Naive thymus-derived CD4-positive, alpha-beta T cell (primary cell): ENCODE results near the gene TMEM203. TPM values are rescaled to one million over a fixed set of nuclear protein-coding genes. Genes with fewer than 3 reads are reported as not detected.
A peak's percentile ranks its signal among the peaks of the same experiment; 100 is the strongest.

Source experiments
- ATAC-seq: fragments of 150-1000 bp; cut with Tn5 transposase; 2 replicates; pipeline ENCODE4 v1.10.0; 2021; ENCODE audit warnings: mild to moderate bottlenecking, moderate library complexity
- CTCF ChIA-PET: fragments of 350-600 bp; sonication (Branson Sonifier 250); formaldehyde crosslinking; loops from one replicate; lab custom pipeline; 2021; ENCODE audit warnings: antibody characterized with exemption; lab: Charles Lee
- POLR2A ChIA-PET: fragments of 350-600 bp; sonication (Branson Sonifier 250); formaldehyde crosslinking; loops from one replicate; lab custom pipeline; 2021; ENCODE audit warnings: antibody characterized with exemption, inconsistent platforms; lab: Charles Lee
- DNase-seq, 9 donors: peaks; one replicate each; pipeline versions ENCODE4 v3.0.0 to v3.0.0-alpha.2; 2020 to 2022; ENCODE audit warnings: mixed read lengths in 1 of 9
- H3K27ac ChIP-seq: one replicate; pipeline ENCODE4 v1.7.0; 2013; ENCODE audit warnings: mild to moderate bottlenecking, low read depth, low read length, moderate library complexity
- H3K27me3 ChIP-seq, 2 donors: one replicate each; pipeline ENCODE4 v1.7.0; 2013; ENCODE audit warnings: low read length in 2 of 2, mild to moderate bottlenecking in 2 of 2, moderate library complexity in 2 of 2; ENCODE audit not compliant: control insufficient read depth in 2 of 2, insufficient read depth in 2 of 2
- H3K36me3 ChIP-seq, 3 experiments: 1 replicate in 2 of 3; 2 replicates in 1 of 3; pipeline ENCODE4 v1.7.0; 2013; ENCODE audit warnings: low read length in 3 of 3, mild to moderate bottlenecking in 3 of 3, moderate library complexity in 1 of 3; ENCODE audit not compliant: insufficient read depth in 3 of 3, control insufficient read depth in 2 of 3
- H3K4me1 ChIP-seq, 2 donors: one replicate each; pipeline ENCODE4 v1.7.0; 2013; ENCODE audit warnings: low read length in 2 of 2, mild to moderate bottlenecking in 2 of 2, moderate library complexity in 1 of 2; ENCODE audit not compliant: control insufficient read depth in 2 of 2, insufficient read depth in 2 of 2
- H3K4me3 ChIP-seq: 2 replicates; pipeline ENCODE4 v1.7.0; 2013; ENCODE audit warnings: mild to moderate bottlenecking, low read length
- H3K9me3 ChIP-seq, 3 experiments: 1 replicate in 2 of 3; 2 replicates in 1 of 3; pipeline ENCODE4 v1.7.0; 2013; ENCODE audit warnings: low read length in 3 of 3; ENCODE audit not compliant: control insufficient read depth in 2 of 3
- H3K27ac Mint-ChIP-seq, 9 donors: one replicate each; pipeline ENCODE4 v1.8.0; 2020 to 2022; ENCODE audit warnings: mixed read lengths in 9 of 9, mild to moderate bottlenecking in 8 of 9, moderate library complexity in 5 of 9, inconsistent platforms in 2 of 9
- H3K27me3 Mint-ChIP-seq, 5 donors: one replicate each; pipeline ENCODE4 v1.8.0; 2021 to 2022; ENCODE audit warnings: mixed read lengths in 5 of 5, mild to moderate bottlenecking in 1 of 5
- H3K36me3 Mint-ChIP-seq, 5 donors: one replicate each; pipeline ENCODE4 v1.8.0; 2020 to 2022; ENCODE audit warnings: mixed read lengths in 5 of 5, mild to moderate bottlenecking in 3 of 5, inconsistent platforms in 1 of 5
- H3K4me1 Mint-ChIP-seq, 7 donors: one replicate each; pipeline ENCODE4 v1.8.0; 2020 to 2022; ENCODE audit warnings: mixed read lengths in 7 of 7, mild to moderate bottlenecking in 3 of 7, inconsistent platforms in 1 of 7
- H3K4me3 Mint-ChIP-seq, 10 donors: one replicate each; pipeline ENCODE4 v1.8.0; 2020 to 2022; ENCODE audit warnings: mild to moderate bottlenecking in 10 of 10, mixed read lengths in 10 of 10, moderate library complexity in 6 of 10, inconsistent platforms in 2 of 10
- H3K9me3 Mint-ChIP-seq, 11 donors: one replicate each; pipeline ENCODE4 v1.8.0; 2020 to 2022; ENCODE audit warnings: mixed read lengths in 11 of 11, mild to moderate bottlenecking in 4 of 11, inconsistent platforms in 1 of 11, moderate library complexity in 1 of 11
- intact Hi-C, 2 donors: fragments of 100-400 bp; cut with micrococcal nuclease; formaldehyde crosslinking; loops; one replicate each; pipeline ENCODE4 v1.15.1; 2023
- polyA plus RNA-seq, 2 donors: library from polyadenylated mRNA; unstranded; fragments of 300-500 nt; fragmentation: Illumina TruSeq; gene quantifications; one replicate each; pipeline ENCODE4 v1.2.3, GENCODE V29; 2021
- total RNA-seq, 6 experiments: library from RNA in 5 of 6; stranded (reverse) in 5 of 6; gene quantifications; 1 replicate in 5 of 6; 2 replicates in 1 of 6; pipeline ENCODE4 v1.2.3 and lab custom pipeline; 2021 to 2026

Gene TMEM203
- total and polyA plus RNA-seq, 7 experiments from 2014 or later = 22.6 to 172 (median 38.1) TPM

- ChIA-PET POLR2A (interaction anchor here (1.0 to 3.2 kb wide), 3 partner anchors 12 to 110 kb away, joined by 3 to 9 read pairs (median 9); partner anchors contain the start of genes ANAPC2, SSNA1 and TUBB4B), CTCF (interaction anchor here (1.4 to 2.3 kb wide), 2 partner anchors 8 to 106 kb away, joined by 4 to 13 read pairs; no protein-coding TSS in a partner anchor)
- no peak for DNase-seq
- H3K27ac ChIP-seq = no peak overlapping the region
- Mint-ChIP-seq H3K36me3 (no peaks in the 10 kb centered on the region), H3K27me3 (peaks cover 0 to 7% (median 5%) of the 10 kb centered on the region in 5 donors), H3K27ac (no peak overlapping the region), H3K4me3 (no peak overlapping the region), H3K9me3 (peaks cover 0 to 2% (median 0%) of the 10 kb centered on the region in 11 donors), H3K4me1 (peaks cover 5 to 10% (median 6%) of the 10 kb centered on the region in 7 donors)
- no peak overlapping the region for H3K4me3 ChIP-seq
- peaks cover 5 to 9% of the 10 kb centered on the region in 2 donors for H3K4me1 ChIP-seq
- no peaks in the 10 kb centered on the region for H3K36me3 ChIP-seq
- ATAC-seq = no peak
- intact Hi-C loops = loop anchor here in 1 of 2 donors (10.0 kb wide), 1 partner anchor 284 kb away; the partner anchor contains the start of genes C8G and FBXW5
- no peaks in the 10 kb centered on the region for H3K27me3 ChIP-seq
- no peaks in the 10 kb centered on the region for H3K9me3 ChIP-seq
These were observed 23.1 kb upstream of the TMEM203 start for GRCh38 chr9:137228506-137228967.

- H3K27me3 Mint-ChIP-seq = peaks cover 0 to 7% (median 5%) of the 10 kb centered on the region in 5 donors
- Histone ChIP-seq H3K27me3 (no peaks in the 10 kb centered on the region), H3K4me1 (peaks cover 7 to 9% of the 10 kb centered on the region in 2 donors), H3K9me3 (no peaks in the 10 kb centered on the region), H3K36me3 (no peaks in the 10 kb centered on the region), H3K4me3 (no peak overlapping the region), H3K27ac (no peak overlapping the region)
- ChIA-PET CTCF (interaction anchor here (1.0 to 2.3 kb wide), 6 partner anchors 9 to 140 kb away, joined by 3 to 13 read pairs (median 6); no protein-coding TSS in a partner anchor), POLR2A (interaction anchor here (0.9 to 3.2 kb wide), 6 partner anchors 13 to 181 kb away, joined by 3 to 9 read pairs (median 6); partner anchors contain the start of genes ANAPC2, SSNA1 and TUBB4B)
- intact Hi-C loops = loop anchor here (1.0 to 10.0 kb wide), 7 partner anchors 28 to 283 kb away; partner anchors contain the start of genes ANAPC2 (in 1 of the 2), C8G (in 1 of the 2), FBXW5 (in 1 of the 2) and NPDC1 (in 1 of the 2)
- peak overlapping the region in 1 of 10 donors; percentile 24 for H3K4me3 Mint-ChIP-seq
- peaks cover 0 to 2% (median 0%) of the 10 kb centered on the region in 11 donors for H3K9me3 Mint-ChIP-seq
- no peaks in the 10 kb centered on the region for H3K36me3 Mint-ChIP-seq
- no peak for ATAC-seq
- H3K4me1 Mint-ChIP-seq = peaks cover 5 to 11% (median 6%) of the 10 kb centered on the region in 7 donors
- H3K27ac Mint-ChIP-seq = peak overlapping the region in 5 of 9 donors; percentile 29 to 85 (median 49)
- DNase-seq = no peak
These were observed 22.5 kb upstream of the TMEM203 start for GRCh38 chr9:137227853-137228505.

- peak; percentile 46 for ATAC-seq
- intact Hi-C loops = loop anchor here (1.0 to 10.0 kb wide), 7 partner anchors 27 to 282 kb away; partner anchors contain the start of genes ANAPC2 (in 1 of the 2), C8G (in 1 of the 2), FBXW5 (in 1 of the 2) and NPDC1 (in 1 of the 2)
These were observed 21.8 kb upstream of the TMEM203 start, which contains the start of gene RNF224 for GRCh38 chr9:137227054-137227852. TSS of gene RNF224 (plus strand) at chr9:137227502. CDS start at chr9:137228336, 834 bp downstream.

GRCh38 chr9:137226338-137227053 lies 21.0 kb upstream of the TMEM203 start:
- no peak for DNase-seq
- Histone ChIP-seq H3K27me3 (no peaks in the 10 kb centered on the region), H3K4me1 (peaks cover 9 to 11% of the 10 kb centered on the region in 2 donors), H3K27ac (no peak overlapping the region), H3K4me3 (no peak overlapping the region), H3K36me3 (no peaks in the 10 kb centered on the region), H3K9me3 (no peaks in the 10 kb centered on the region)
- no peak for ATAC-seq
- ChIA-PET POLR2A (interaction anchor here (0.5 to 3.2 kb wide), 6 partner anchors 14 to 139 kb away, joined by 3 to 9 read pairs (median 5); partner anchors contain the start of gene TUBB4B), CTCF (interaction anchor here (0.8 to 2.3 kb wide), 12 partner anchors 10 to 180 kb away, joined by 3 to 13 read pairs (median 3); no protein-coding TSS in a partner anchor)
- intact Hi-C loops = loop anchor here (1.0 to 10.0 kb wide), 7 partner anchors 26 to 282 kb away; partner anchors contain the start of genes ANAPC2 (in 1 of the 2), C8G (in 1 of the 2), FBXW5 (in 1 of the 2) and NPDC1 (in 1 of the 2)
- Mint-ChIP-seq H3K9me3 (no peaks in the 10 kb centered on the region), H3K27ac (no peak overlapping the region), H3K36me3 (no peaks in the 10 kb centered on the region), H3K4me1 (peaks cover 5 to 14% (median 6%) of the 10 kb centered on the region in 7 donors), H3K27me3 (peaks cover 0 to 6% (median 4%) of the 10 kb centered on the region in 5 donors), H3K4me3 (no peak overlapping the region)

More at GRCh38 chr9:137227054-137227852, 21.8 kb upstream of the TMEM203 start, which contains the start of gene RNF224:
- POLR2A ChIA-PET = interaction anchor here (0.5 to 3.2 kb wide), 8 partner anchors 13 to 180 kb away, joined by 3 to 9 read pairs (median 3); partner anchors contain the start of genes ANAPC2, SSNA1 and TUBB4B
- Histone ChIP-seq H3K9me3 (no peaks in the 10 kb centered on the region), H3K27me3 (no peaks in the 10 kb centered on the region), H3K27ac (no peak within 1 kb of the TSS), H3K4me3 (no peak within 1 kb of the TSS), H3K4me1 (peaks cover 9 to 11% of the 10 kb centered on the region in 2 donors), H3K36me3 (no peaks in the 10 kb centered on the region)
- H3K27me3 Mint-ChIP-seq = peaks cover 0 to 7% (median 5%) of the 10 kb centered on the region in 5 donors
- peaks cover 5 to 14% (median 6%) of the 10 kb centered on the region in 7 donors for H3K4me1 Mint-ChIP-seq
- H3K4me3 Mint-ChIP-seq = peak within 1 kb of the TSS in 2 of 10 donors; percentile 24 to 44
- CTCF ChIA-PET = interaction anchor here (0.6 to 2.3 kb wide), 13 partner anchors 10 to 181 kb away, joined by 3 to 13 read pairs (median 3); partner anchors contain the start of gene NPDC1
- peak within 1 kb of the TSS in 5 of 9 donors; percentile 29 to 85 (median 49) for H3K27ac Mint-ChIP-seq
- no peaks in the 10 kb centered on the region for H3K36me3 Mint-ChIP-seq
- DNase-seq = peak; percentile 64 to 82 (median 77)
- H3K9me3 Mint-ChIP-seq = peaks cover 0 to 2% (median 0%) of the 10 kb centered on the region in 11 donors

- no peak overlapping the region for H3K27ac ChIP-seq
- peaks cover 0 to 6% (median 4%) of the 10 kb centered on the region in 5 donors for H3K27me3 Mint-ChIP-seq
- H3K27ac Mint-ChIP-seq = no peak overlapping the region
- H3K4me3 ChIP-seq = no peak overlapping the region
- no peaks in the 10 kb centered on the region for H3K9me3 ChIP-seq
- no peaks in the 10 kb centered on the region for H3K27me3 ChIP-seq
- no peaks in the 10 kb centered on the region for H3K36me3 ChIP-seq
- H3K4me1 ChIP-seq = peaks cover 9 to 11% of the 10 kb centered on the region in 2 donors
- H3K4me1 Mint-ChIP-seq = peaks cover 5 to 14% (median 6%) of the 10 kb centered on the region in 7 donors
- ATAC-seq (no peak), DNase-seq (no peak)
- POLR2A ChIA-PET = interaction anchor here (0.6 to 3.2 kb wide), 6 partner anchors 15 to 139 kb away, joined by 3 to 9 read pairs (median 6); partner anchors contain the start of genes MAN1B1 and TUBB4B
- intact Hi-C loops = loop anchor here in 1 of 2 donors (10.0 kb wide), 1 partner anchor 281 kb away; the partner anchor contains the start of genes C8G and FBXW5
- CTCF ChIA-PET = interaction anchor here (0.8 to 2.3 kb wide), 6 partner anchors 11 to 179 kb away, joined by 3 to 13 read pairs (median 4); no protein-coding TSS in a partner anchor
- H3K4me3 Mint-ChIP-seq = peak overlapping the region in 1 of 10 donors; percentile 18
- H3K9me3 Mint-ChIP-seq = no peaks in the 10 kb centered on the region
- H3K36me3 Mint-ChIP-seq = no peaks in the 10 kb centered on the region
These were observed 20.4 kb upstream of the TMEM203 start for GRCh38 chr9:137225699-137226331.
